ENCODE data around the gene TESK2.

Gene TESK2

GRCh38 chr1:45326627-45327623, 164.0 kb downstream of the TESK2 start, which contains the start of gene HPDL:
TSS of gene HPDL (plus strand) at chr1:45326895. CDS start at chr1:45327149, 254 bp downstream.
- H3K4me3 ChIP-seq (ENCODE audit: low read depth, low read length): peak within 1 kb of the TSS; percentile 47
- no peak for DNase-seq (ENCODE audit: low read depth)
- in situ Hi-C loops (cut with HindIII; ENCODE audit: low sequenced_read_pairs): no loop called here
- no peak for TF ChIP-seq CTCF (IDR thresholded peaks at IDR 0.05; ENCODE audit: low read depth, low read length, missing control alignments)

GRCh38 chr1:45325851-45326506, 165.0 kb downstream of the TESK2 start:
- in situ Hi-C loops (cut with HindIII; ENCODE audit: low sequenced_read_pairs): no loop called here
- TF ChIP-seq CTCF (IDR thresholded peaks at IDR 0.05; ENCODE audit: low read depth, low read length, missing control alignments): no peak
- peak overlapping the region; percentile 47 for H3K4me3 ChIP-seq (ENCODE audit: low read depth, low read length)

GRCh38 chr1:45322486-45323040, 168.4 kb downstream of the TESK2 start:
- no peak for DNase-seq (ENCODE audit: low read depth)
- in situ Hi-C loops (cut with HindIII; ENCODE audit: low sequenced_read_pairs): no loop called here

More at GRCh38 chr1:45325851-45326506, 165.0 kb downstream of the TESK2 start:
- DNase-seq (ENCODE audit: low read depth): no peak

GRCh38 chr1:45321444-45321843, 169.5 kb downstream of the TESK2 start:
- DNase-seq (ENCODE audit: low read depth): no peak
- no peak for TF ChIP-seq CTCF (IDR thresholded peaks at IDR 0.05; ENCODE audit: low read depth, low read length, missing control alignments)

More at GRCh38 chr1:45322486-45323040, 168.4 kb downstream of the TESK2 start:
- no peak for TF ChIP-seq CTCF (IDR thresholded peaks at IDR 0.05; ENCODE audit: low read depth, low read length, missing control alignments)
- no peak overlapping the region for H3K4me3 ChIP-seq (ENCODE audit: low read depth, low read length)

GRCh38 chr1:45319761-45320160, 171.2 kb downstream of the TESK2 start:
- DNase-seq (ENCODE audit: low read depth): no peak
- no peak overlapping the region for H3K4me3 ChIP-seq (ENCODE audit: low read depth, low read length)
- in situ Hi-C loops (cut with HindIII; ENCODE audit: low sequenced_read_pairs): no loop called here
- TF ChIP-seq CTCF (IDR thresholded peaks at IDR 0.05; ENCODE audit: low read depth, low read length, missing control alignments): no peak

More at GRCh38 chr1:45321444-45321843, 169.5 kb downstream of the TESK2 start:
- no peak overlapping the region for H3K4me3 ChIP-seq (ENCODE audit: low read depth, low read length)
- in situ Hi-C loops (cut with HindIII; ENCODE audit: low sequenced_read_pairs): no loop called here

- no peak overlapping the region for H3K4me3 ChIP-seq (ENCODE audit: low read depth, low read length)
- in situ Hi-C loops (cut with HindIII; ENCODE audit: low sequenced_read_pairs): no loop called here
- no peak for DNase-seq (ENCODE audit: low read depth)
- no peak for TF ChIP-seq CTCF (IDR thresholded peaks at IDR 0.05; ENCODE audit: low read depth, low read length, missing control alignments)
Observed at GRCh38 chr1:45317166-45317565, 173.8 kb downstream of the TESK2 start.

All from astrocyte of the cerebellum (primary cell).